ENCODE data around the gene SIRPB2.

- TF ChIP-seq CTCF (IDR thresholded peaks at IDR 0.05) (no peak), POLR2A (IDR thresholded peaks at IDR 0.05) (no peak)
These were observed 6.6 kb downstream of the SIRPB2 start for GRCh38 chr20:1484438-1485116.
